ENCODE measurements around the gene HABP2.

HABP2 gene

GRCh38 chr10:113515601-113516000 is 37.3 kb upstream of the HABP2 start:
- CTCF ChIA-PET, result no interaction called here

GRCh38 chr10:113516061-113516460 is 36.8 kb upstream of the HABP2 start:
- DNase-seq (ENCODE audit: extremely low spot score), result no peak
- CTCF ChIA-PET, result no interaction called here

More at GRCh38 chr10:113515601-113516000, 37.3 kb upstream of the HABP2 start:
- TF ChIP-seq BHLHE40 (IDR thresholded peaks at IDR 0.05; ENCODE audit: borderline replicate concordance), result no peak
- TF ChIP-seq PKNOX1 (IDR thresholded peaks at IDR 0.05), result no peak
- no peak for TF ChIP-seq SP1 (IDR thresholded peaks at IDR 0.05)
- no peak for TF ChIP-seq SUZ12 (IDR thresholded peaks at IDR 0.05)
- no peak for TF ChIP-seq TARDBP (IDR thresholded peaks at IDR 0.05)
- DNase-seq (ENCODE audit: extremely low spot score), result no peak
- POLR2A ChIA-PET, result no interaction called here

GRCh38 chr10:113517165-113517900 is 35.5 kb upstream of the HABP2 start:
- DNase-seq (ENCODE audit: extremely low spot score), result no peak
- ChIA-PET CTCF (interaction anchor here (0.6 to 1.0 kb wide), 2 partner anchors 9 to 132 kb away, joined by 3 to 5 read pairs; no protein-coding TSS in a partner anchor), POLR2A (no interaction called here)

More at GRCh38 chr10:113516061-113516460, 36.8 kb upstream of the HABP2 start:
- POLR2A ChIA-PET, result no interaction called here
- TF ChIP-seq BHLHE40 (IDR thresholded peaks at IDR 0.05; ENCODE audit: borderline replicate concordance) (no peak), FOXA1 (IDR thresholded peaks at IDR 0.05) (no peak), PKNOX1 (IDR thresholded peaks at IDR 0.05) (no peak), L3MBTL2 (conservative IDR thresholded peaks at IDR 0.05) (no peak), ZNF384 (IDR thresholded peaks at IDR 0.05) (no peak), HDGF (IDR thresholded peaks at IDR 0.05; ENCODE audit: borderline replicate concordance) (no peak), FOXK2 (IDR thresholded peaks at IDR 0.05) (no peak), ARNT (IDR thresholded peaks at IDR 0.05) (no peak), FOXM1 (IDR thresholded peaks at IDR 0.05; ENCODE audit: borderline replicate concordance) (no peak), SUZ12 (IDR thresholded peaks at IDR 0.05) (no peak), NFRKB (IDR thresholded peaks at IDR 0.05) (no peak), SP1 (IDR thresholded peaks at IDR 0.05) (no peak), CTBP1 (IDR thresholded peaks at IDR 0.05; ENCODE audit: borderline replicate concordance) (no peak), TARDBP (IDR thresholded peaks at IDR 0.05) (no peak), LEF1 (IDR thresholded peaks at IDR 0.05; ENCODE audit: borderline replicate concordance) (no peak), ELF4 (IDR thresholded peaks at IDR 0.05) (no peak)

GRCh38 chr10:113517901-113518260 is 35.0 kb upstream of the HABP2 start:
- POLR2A ChIA-PET, result no interaction called here
- DNase-seq (ENCODE audit: extremely low spot score), result no peak
- TF ChIP-seq CTBP1 (IDR thresholded peaks at IDR 0.05; ENCODE audit: borderline replicate concordance) (no peak), ZNF384 (IDR thresholded peaks at IDR 0.05) (no peak), SP1 (IDR thresholded peaks at IDR 0.05) (no peak), SUZ12 (IDR thresholded peaks at IDR 0.05) (no peak), L3MBTL2 (conservative IDR thresholded peaks at IDR 0.05) (no peak), FOXM1 (IDR thresholded peaks at IDR 0.05; ENCODE audit: borderline replicate concordance) (no peak), BHLHE40 (IDR thresholded peaks at IDR 0.05; ENCODE audit: borderline replicate concordance) (no peak), HDGF (IDR thresholded peaks at IDR 0.05; ENCODE audit: borderline replicate concordance) (no peak), TARDBP (IDR thresholded peaks at IDR 0.05) (no peak), NFRKB (IDR thresholded peaks at IDR 0.05) (no peak), LEF1 (IDR thresholded peaks at IDR 0.05; ENCODE audit: borderline replicate concordance) (no peak), ELF4 (IDR thresholded peaks at IDR 0.05) (no peak), PKNOX1 (IDR thresholded peaks at IDR 0.05) (no peak), ARNT (IDR thresholded peaks at IDR 0.05) (no peak)
- CTCF ChIA-PET, result interaction anchor here (0.6 to 1.0 kb wide), 2 partner anchors 8 to 132 kb away, joined by 3 to 5 read pairs; no protein-coding TSS in a partner anchor

More at GRCh38 chr10:113517165-113517900, 35.5 kb upstream of the HABP2 start:
- no peak for TF ChIP-seq FOXK2 (IDR thresholded peaks at IDR 0.05)
- no peak for TF ChIP-seq L3MBTL2 (conservative IDR thresholded peaks at IDR 0.05)
- no peak for TF ChIP-seq CTBP1 (IDR thresholded peaks at IDR 0.05; ENCODE audit: borderline replicate concordance)
- TF ChIP-seq TARDBP (IDR thresholded peaks at IDR 0.05), result no peak

GRCh38 chr10:113518415-113518814 is 34.4 kb upstream of the HABP2 start:
- ChIA-PET CTCF (interaction anchor here (1.0 kb wide), 1 partner anchor 133 kb away, joined by 3 read pairs; no protein-coding TSS in a partner anchor), POLR2A (no interaction called here)
- no peak for DNase-seq (ENCODE audit: extremely low spot score)
- TF ChIP-seq ZNF384 (IDR thresholded peaks at IDR 0.05), result no peak

- CTCF ChIA-PET, result interaction anchor here (0.8 kb wide), 1 partner anchor 65 kb away, joined by 3 read pairs; no protein-coding TSS in a partner anchor
- no peak for DNase-seq (ENCODE audit: extremely low spot score)
- TF ChIP-seq ZNF384 (IDR thresholded peaks at IDR 0.05), result no peak
- TF ChIP-seq SP1 (IDR thresholded peaks at IDR 0.05), result no peak
- TF ChIP-seq HDGF (IDR thresholded peaks at IDR 0.05; ENCODE audit: borderline replicate concordance), result no peak
- TF ChIP-seq TARDBP (IDR thresholded peaks at IDR 0.05), result no peak
- TF ChIP-seq LEF1 (IDR thresholded peaks at IDR 0.05; ENCODE audit: borderline replicate concordance), result no peak
- TF ChIP-seq BHLHE40 (IDR thresholded peaks at IDR 0.05; ENCODE audit: borderline replicate concordance), result no peak
- TF ChIP-seq FOXA1 (IDR thresholded peaks at IDR 0.05), result no peak
- no peak for TF ChIP-seq ELF4 (IDR thresholded peaks at IDR 0.05)
- no peak for TF ChIP-seq FOXK2 (IDR thresholded peaks at IDR 0.05)
- no peak for TF ChIP-seq L3MBTL2 (conservative IDR thresholded peaks at IDR 0.05)
- TF ChIP-seq PKNOX1 (IDR thresholded peaks at IDR 0.05), result no peak
- no peak for TF ChIP-seq NFRKB (IDR thresholded peaks at IDR 0.05)
- no peak for TF ChIP-seq FOXM1 (IDR thresholded peaks at IDR 0.05; ENCODE audit: borderline replicate concordance)
- TF ChIP-seq CTBP1 (IDR thresholded peaks at IDR 0.05; ENCODE audit: borderline replicate concordance), result no peak
- POLR2A ChIA-PET, result no interaction called here
Observed at GRCh38 chr10:113518816-113519591, 33.8 kb upstream of the HABP2 start.
